IPS-11a (cell line): ENCODE data around the gene GSTM3.
"Not testable (repeated sequence)": the region's sequence is repeated elsewhere in the genome, so short reads cannot be mapped to it uniquely, and the experiment has no call there.

Source experiments
- H3K4me3 ChIP-seq: one replicate; pipeline ENCODE4 v1.5.1; 2013; ENCODE audit warnings: low read depth, low read length, control low read depth

Gene GSTM3

DNA sequence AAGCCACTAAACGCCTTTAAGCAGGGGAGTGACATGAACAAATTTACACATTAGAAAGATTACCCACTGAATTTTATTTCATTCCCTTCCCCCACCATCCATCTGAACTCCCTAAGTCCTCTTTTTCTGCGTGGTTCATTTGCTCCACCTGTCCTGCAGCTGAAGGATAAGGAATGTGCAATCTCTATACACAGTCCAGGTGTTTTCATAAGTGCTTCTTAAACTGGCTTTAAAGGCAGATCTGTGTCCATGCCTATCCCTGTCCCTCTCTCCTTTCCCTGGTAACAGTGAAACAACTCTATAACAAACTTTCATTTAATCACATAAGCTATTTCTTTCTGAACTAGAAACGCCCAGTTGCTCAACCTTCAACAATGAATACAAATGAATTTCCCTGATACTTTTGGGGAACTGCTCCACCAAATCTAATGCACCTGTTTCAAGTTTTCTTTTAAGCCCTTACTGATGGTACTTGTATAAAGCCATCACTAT lies 8.4 kb downstream of the GSTM3 start:
- H3K4me3 ChIP-seq = no peak overlapping the region

DNA sequence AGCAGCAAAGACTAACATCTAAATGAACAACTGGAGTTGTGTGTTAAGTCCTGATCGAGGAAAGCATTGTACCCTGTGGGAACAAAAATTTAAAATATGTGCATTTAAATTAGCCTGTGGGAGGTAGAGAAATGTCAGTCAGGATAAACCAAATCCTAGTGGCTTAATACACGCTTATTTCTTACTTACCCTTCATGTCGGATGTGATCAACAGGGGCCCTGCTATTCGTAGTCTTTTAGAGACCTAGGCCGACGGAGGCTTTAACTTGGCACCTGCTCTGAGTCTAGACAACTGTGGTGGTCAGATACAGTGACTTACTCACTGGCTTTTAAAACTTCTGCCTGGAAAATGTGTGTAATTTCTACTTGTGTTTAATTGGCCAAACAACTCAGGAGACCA lies 10.2 kb downstream of the GSTM3 start:
- H3K4me3 ChIP-seq = no peak overlapping the region

DNA sequence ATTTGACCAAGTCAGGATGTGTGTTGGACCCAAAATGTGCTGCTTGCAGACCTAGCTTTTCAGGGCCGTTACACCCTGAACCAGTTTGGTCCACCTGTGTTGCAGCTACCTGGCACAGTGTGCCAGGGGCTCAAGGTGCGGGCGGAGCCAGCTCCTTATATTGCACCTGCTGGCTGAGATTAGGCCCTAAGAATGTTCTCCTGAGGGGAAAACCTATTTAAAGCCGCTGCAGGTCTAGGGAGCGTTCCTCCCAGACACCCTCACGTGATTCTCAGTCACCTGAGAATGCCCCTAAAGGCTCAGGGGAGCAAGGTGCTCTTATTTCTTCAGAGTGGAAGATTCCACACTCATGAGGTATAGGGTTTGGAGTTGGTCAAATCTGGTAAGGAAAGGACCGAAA lies 12.0 kb downstream of the GSTM3 start:
- H3K4me3 ChIP-seq = no peak overlapping the region

DNA sequence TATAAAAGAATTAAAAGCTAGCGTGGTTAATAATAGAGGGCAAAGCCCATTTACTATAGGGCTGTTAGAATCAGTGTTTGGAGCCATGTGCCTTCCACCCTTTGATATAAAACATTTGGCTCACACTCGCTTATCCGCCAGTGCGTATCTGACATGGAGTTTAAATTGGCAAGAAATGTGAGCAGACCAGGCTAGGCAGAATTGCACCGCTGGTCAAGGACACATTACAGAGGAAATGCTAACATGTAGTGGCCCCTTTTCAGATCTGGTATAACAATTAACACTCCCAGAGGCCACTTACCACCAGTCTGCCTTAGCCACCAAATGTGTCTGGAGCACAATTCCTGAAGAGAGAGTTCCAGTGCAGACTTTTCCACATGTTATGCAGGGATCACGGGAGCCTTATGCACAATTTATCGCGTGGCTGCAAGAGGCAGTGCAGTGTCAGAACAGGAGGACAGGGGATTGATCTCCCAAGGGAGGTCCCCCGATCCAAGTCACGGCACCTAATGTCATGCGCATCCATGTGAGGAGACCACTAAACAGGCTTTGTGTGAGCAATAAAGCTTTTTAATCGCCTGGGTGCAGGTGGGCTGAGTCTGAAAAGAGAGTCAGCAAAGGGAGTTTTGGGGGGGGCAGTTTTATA lies 14.0 kb downstream of the GSTM3 start:
- H3K4me3 ChIP-seq = no peak overlapping the region

DNA sequence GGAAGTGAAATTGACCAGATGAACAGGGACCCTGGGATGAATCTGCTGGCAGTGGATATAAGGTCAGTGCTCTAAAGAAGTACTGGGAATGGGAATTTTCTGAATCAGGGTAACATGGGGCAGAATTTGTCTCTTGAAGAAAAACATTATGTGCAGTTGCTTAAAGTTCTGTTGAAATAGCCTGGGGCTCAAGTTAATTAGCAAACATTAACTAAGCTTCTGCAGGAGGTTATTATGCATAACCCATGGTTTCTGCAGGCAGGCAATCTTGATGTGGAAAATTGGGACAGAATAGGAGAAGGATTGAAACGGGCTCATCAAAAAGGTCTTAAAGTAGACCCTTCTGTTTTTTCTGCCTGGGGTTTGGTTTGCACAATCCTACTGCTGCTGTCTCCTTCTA lies 14.8 kb downstream of the GSTM3 start:
- no peak overlapping the region for H3K4me3 ChIP-seq

DNA sequence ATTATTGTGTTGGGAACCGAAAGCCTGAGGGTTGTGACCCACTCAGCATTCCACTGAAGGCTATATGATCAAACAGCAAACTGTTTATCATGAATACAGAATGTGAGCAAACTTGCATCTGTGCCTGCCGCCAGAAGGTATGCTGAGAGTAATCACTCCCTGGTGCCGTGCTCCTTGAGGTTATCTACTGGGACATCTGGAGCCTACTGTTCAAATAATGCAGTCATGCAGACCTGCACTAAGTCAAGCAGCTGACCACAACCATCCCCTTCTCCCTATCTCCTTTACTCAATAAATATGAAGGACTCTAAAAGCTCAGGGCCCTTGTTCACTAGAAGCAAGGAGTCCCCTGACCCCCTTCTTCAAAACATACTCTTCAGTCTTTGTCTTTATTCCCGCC lies 15.3 kb downstream of the GSTM3 start:
- no peak overlapping the region for H3K4me3 ChIP-seq

DNA sequence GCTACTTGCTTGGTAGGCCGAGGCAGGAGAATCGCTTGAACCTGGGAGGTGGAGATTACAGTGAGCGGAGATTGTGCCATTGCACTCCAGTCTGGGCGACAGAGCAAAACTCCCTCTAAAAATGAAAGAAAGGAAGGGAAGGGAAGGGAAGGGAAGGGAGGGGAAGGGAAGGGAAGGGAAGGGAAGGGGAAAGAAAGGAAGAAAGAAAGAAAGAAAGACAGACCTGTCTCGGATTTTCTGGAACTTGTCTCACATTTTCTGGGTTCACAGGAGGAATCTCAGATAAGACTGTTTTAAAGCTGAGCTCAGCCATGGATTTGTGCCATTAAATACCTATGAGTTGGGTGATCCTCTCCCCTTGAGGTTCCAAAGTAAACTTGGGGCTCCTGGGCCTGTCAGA lies 15.9 kb downstream of the GSTM3 start:
- no peak overlapping the region for H3K4me3 ChIP-seq

DNA sequence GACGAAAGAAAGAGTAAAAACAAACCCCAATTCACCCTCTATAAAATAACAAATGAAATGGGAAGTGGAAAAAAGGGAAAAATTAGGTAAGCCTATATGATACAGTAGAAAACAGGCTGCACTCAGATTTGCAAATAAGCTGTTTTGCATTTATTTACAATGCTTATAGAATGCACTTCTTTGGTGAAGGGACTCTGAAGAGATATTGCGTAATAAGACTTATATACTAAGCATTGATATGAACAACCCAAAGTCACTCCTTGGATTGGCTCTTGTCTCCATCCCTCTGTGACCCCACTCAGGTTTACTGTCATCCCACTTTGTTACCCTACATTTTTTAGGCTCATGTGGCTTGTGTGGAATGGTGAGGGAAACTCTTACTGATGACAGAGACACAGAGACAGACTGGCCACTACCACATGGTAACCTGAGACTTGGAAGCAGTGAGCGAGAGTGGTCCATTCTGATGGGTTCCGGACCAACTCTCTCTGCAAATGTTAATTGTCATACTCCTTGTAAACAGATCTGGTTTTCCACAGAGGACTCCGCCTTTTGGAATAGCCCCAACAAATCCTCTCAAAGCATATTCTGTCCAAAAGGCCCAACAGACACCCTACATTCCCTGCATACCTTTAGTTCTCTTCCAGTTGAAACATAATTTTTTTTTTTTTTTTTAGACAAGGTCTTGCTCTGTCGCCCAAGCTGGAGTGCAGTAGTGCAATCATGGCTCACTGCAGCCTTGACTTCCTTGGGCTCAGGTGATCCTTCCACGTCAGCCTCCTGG lies 17.7 kb downstream of the GSTM3 start:
- no peak overlapping the region for H3K4me3 ChIP-seq

DNA sequence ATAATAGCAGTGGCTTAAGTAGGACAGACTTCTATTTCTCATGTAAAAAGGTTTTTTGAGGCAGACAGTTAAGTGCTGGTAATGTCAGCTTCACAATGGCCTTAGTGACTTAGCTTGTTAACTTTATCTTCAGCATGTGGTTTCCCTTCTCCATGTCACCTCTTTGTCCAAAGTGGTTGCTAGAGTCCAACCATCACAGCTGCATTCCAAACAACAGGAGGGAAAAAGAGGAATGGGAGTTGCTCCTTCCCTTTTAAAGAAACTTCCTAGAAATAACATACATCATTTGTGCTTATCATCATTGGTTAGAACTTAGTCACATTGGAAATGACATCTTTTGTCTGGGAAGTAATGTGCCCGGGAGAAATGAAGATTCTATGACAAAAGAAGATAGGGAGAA lies 18.9 kb downstream of the GSTM3 start:
- H3K4me3 ChIP-seq = no peak overlapping the region

DNA sequence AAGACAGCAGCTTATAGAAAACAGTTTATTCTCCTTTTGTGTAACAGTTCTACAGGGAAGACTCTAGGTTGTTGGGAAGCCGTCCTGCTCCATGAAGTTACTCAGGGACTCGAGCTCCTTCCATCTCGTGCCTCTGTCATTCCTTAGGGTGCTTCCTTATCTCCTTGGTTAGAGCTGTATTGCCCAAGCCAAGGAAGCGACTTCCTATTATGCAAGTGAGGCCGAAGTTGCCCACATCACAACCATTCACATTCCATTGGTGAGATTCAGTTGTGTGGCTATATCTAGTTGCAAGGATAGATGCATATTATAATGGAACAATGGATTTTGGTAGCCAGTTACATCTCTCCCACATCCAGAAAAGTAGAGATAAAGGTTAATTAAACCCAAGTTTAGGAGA lies 19.8 kb downstream of the GSTM3 start:
- no peak overlapping the region for H3K4me3 ChIP-seq

DNA sequence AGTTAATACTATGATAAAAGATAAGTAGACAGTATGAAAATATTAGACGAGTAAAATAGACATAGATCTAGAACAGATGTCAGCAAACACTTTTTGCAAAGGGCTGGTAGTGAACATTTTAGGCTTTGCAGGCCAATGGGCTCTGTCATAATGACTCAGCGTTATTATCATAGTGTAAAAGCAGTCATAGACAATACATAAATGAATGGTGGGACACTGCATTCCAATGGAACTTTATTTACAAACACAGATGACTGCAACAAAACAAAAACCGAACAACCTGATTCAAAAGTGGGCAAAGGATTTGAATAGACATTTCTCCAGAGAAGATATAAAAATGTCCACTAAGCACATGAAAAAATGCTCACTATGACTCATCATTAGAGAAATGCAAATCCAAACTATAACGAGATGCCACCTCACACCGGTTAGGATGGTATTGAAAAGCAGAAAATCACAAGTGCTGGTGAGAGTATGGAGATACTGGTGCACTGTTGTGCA lies 21.5 kb downstream of the GSTM3 start:
- no peak overlapping the region for H3K4me3 ChIP-seq

DNA sequence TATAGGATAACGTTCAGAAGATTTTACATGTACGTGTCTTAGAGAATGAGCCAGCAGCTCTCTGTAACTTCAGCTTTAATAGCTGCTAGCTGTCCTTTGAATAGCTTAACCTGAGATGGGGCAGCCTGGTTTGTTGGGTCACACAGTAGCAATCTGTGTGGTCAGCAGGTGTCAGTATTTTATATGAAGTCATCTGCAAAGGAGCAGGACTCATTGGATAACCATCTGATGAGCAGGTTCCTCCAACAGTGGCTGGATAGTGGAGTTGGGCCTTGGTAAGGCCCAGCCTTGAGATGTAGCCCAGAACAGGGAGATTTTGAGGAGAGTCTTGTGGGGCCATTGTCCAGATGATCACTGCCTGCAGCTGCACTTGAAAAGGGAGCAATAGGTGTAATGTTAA lies 22.3 kb downstream of the GSTM3 start:
- H3K4me3 ChIP-seq = no peak overlapping the region

DNA sequence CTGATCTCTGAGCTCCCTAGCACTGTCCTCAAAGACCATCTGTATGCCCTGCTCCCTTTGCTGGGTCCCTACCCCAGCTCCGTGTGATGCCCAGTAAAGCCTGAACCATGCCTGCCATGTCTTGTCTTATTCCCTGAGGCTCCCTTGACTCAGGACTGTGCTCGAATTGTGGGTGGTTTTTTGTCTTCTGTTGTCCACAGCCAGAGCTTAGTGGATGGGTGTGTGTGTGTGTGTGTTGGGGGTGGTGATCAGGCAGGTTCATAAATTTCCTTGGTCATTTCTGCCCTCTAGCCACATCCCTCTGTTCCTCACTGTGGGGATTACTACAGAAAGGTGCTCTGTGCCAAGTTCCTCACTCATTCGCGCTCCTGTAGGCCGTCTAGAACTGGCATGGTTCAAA lies 23.1 kb downstream of the GSTM3 start:
- no peak overlapping the region for H3K4me3 ChIP-seq

DNA sequence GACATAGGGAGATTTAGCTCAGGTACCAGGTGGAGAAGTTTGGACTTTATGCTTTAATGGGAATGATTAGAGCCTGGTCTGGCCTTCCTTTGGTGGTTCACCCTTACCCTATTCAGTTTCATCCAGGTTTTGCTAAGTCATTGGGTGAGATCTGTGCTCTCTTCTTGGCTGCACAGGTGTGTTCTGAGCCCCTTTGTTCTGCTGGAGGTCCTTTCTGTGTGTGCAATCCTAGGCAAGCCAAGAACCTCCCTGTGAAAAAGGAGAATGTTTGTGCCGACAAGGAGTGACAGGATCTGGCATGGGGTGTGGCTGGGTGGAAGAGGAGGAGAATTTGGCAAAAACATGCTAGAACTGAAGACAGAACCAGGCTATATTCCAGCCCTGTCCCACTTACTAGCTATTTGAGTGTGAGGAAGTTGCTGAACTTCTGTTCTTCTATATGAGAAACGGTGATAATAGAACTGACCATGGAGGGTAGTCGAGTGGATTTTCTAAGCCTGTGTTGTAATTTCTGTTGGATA lies 24.2 kb downstream of the GSTM3 start:
- H3K4me3 ChIP-seq = no peak overlapping the region

DNA sequence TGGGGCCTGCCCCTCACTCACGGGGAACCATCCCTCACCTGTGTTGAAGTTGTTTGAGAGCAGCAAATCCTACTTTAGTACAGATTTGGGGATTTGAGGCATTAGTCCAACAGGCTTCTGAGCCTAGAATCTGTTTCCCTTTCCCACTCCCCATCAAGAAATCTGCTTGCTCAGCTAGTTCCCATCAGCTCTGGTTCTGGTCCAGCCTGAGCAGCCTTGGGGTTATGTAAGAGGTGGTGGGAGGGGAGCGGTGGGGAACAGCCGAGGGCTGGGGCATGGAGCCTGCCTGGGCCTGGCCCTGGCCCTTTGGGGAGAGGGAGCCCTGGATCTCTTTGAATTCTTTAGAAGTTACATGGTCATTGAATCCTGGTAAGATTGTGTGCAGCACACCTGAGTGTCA lies 24.7 kb downstream of the GSTM3 start:
- no peak overlapping the region for H3K4me3 ChIP-seq

DNA sequence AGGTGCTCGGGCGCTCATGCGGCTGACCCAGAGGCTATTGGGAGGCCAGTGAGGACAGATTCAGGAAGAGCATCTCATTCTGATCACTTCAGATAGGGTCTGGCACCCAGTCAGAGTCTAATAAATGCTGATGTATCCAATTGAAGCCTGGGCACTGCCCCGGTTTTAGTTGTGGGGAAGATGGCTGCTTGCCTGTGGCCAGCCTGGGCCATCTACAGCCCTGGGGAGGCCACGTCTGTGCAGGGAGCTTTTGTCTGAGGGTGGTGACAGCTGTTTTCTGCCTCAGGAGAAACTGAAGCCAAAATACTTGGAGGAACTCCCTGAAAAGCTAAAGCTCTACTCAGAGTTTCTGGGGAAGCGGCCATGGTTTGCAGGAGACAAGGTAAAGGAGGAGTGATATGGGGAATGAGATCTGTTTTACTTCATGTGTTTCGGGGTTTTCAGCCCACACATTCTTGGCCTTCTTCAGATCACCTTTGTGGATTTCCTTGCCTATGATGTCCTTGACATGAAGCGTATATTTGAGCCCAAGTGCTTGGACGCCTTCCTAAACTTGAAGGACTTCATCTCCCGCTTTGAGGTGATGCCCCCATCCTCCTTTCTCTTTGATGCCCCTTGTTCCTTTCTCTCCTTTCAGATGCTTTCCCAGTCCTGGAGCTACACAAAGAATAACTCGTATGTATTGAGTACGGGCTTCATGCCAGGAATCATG lies 26.0 kb downstream of the GSTM3 start:
- H3K4me3 ChIP-seq = no peak overlapping the region

DNA sequence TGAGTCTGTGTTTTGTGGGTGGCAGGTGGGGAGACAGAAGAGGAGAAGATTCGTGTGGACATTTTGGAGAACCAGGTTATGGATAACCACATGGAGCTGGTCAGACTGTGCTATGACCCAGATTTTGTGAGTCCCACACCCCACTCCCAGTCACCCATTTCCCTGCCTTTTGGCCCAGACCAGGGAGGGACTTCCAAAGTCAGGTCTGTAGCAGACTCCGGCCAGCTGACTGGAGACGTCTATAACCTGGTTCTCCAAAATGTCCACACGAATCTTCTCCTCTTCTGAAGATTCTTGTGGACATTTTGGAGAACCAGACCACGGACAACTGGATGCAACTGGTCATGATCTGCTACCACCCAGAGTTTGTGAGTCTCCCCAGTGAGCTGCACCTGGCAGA lies 27.2 kb downstream of the GSTM3 start:
- no peak overlapping the region for H3K4me3 ChIP-seq

DNA sequence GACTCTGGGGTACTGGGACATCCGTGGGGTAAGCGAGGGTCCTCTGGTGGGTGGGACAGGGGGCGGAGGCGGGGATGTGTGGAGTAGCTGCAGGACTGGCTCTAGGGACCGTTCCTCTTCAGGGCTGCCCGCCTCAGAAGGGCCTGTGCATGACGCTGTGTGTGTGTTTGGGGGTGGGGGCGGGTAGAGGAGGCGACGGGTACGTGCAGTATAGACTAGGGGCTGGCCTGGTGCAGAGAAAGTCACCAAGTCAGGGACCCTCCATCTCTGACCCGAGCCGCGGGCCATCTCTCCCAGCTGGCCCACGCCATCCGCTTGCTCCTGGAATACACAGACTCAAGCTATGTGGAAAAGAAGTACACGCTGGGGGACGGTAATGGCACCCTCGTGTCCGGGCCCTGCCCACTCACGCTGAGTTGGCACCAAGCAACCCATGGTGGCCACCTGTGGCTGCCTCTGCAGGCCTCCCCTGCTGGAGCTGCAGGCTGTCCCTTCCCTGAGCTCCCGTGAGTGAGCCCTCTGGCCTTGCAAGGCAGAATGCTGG lies 28.4 kb downstream of the GSTM3 start:
- no peak overlapping the region for H3K4me3 ChIP-seq

DNA sequence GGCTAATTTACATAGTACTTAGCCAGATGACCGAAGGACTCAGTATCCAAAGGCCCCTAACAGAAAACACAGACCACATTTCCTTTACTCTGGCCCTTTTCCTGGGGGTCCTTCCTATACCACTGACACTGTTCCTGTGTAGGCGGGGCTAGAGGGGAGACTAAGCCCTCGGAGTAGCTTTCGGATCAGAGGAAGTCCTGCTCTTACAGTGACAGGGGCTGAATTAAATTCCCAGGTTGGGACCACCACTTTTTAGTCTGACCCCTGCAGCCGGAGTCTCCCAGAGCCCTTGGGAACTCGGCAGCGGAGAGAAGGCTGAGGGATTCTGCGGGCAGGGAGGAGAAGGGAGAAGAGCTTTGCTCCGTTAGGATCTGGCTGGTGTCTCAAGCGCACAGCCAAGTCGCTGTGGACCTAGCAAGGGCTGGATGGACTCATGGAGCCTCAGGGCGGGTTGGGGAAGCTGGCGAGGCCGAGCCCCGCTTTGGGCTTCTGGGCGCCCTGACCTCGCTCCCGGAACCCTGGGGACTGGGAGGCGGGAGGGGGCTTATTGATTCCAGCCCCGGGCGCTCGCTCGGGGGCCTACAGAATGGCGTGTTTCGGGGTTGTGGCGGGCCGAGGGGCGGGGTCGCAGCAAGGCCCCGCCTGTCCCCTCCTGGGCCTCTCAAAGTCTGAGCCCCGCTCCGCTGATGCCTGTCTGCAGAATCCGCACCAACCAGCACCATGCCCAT lies 29.1 kb downstream of the GSTM3 start, which contains the start of gene GSTM5:
TSS of gene GSTM5 (plus strand) at position 659 of the 728 bp plus-strand sequence. CDS start at position 721, 62 bp downstream.
- not testable (repeated sequence) for H3K4me3 ChIP-seq

DNA sequence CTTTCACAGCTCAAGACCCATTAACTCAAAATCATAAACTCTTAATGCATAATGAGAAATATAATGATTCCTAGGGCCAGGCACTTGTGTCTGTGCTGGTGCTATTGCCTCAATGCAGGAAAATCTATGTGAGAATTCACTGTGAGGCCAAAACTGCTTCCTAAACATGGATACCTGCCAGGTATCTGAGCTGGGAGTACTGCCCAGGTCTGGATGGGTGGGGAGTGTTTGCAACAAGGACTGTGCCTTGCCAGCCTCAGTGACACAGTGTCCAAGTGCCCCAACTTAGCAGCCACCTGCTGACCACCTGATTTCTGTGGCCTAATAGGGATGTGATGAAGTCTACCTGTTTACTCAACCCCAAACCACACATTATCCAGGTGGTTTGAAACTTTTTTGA lies 31.0 kb downstream of the GSTM3 start:
- H3K4me3 ChIP-seq = not testable (repeated sequence)
